ENCODE data around the gene BDH1.

BDH1 gene

DNA sequence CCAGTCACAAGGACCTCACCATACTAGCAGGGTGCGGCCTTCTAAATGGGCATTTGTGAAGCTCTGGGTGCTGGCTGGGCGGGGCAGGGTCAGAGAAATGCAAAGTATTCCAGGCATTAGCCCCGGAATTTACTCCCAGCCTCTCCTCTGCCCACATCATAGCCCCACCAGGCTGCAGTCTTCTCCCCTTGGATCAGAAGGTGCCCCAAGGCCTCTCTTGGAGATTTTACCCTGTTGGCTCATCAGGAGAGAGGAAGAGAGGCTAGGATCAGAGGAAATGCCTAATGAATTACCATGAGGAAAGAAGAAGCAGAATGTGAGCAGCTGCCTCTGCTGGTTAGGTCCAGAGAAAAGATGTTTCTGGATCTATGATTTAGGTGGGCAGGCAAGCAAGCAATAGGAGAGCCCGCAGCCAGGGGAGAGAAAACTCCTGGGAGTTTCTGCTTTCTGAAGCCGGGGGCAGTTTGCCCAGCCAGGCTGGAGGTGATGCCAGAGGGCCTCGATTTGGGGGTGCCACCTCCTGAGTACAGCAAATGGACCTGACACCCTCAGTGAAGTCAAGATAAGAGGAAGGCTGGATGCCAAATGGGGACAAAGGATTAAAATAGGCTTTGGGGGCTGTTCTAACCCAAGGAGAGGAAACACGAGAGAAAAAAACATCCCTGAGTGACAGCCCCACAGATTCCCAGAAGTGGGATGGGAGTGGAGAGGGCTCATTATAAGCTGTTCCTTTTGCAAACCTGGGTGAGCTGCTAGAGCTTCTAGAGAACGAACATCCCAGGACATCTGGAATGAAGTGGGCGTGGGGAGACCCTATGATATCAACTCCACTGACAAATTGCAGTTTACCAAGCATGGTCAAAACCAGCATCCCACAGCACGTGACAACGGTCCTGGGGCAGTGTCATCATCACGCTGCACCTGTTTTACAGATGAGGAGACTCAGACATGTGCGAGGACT is 65.4 kb downstream of the BDH1 start:
- no peak for DNase-seq (ENCODE audit: low spot score)
- TF ChIP-seq, protein P1, sequence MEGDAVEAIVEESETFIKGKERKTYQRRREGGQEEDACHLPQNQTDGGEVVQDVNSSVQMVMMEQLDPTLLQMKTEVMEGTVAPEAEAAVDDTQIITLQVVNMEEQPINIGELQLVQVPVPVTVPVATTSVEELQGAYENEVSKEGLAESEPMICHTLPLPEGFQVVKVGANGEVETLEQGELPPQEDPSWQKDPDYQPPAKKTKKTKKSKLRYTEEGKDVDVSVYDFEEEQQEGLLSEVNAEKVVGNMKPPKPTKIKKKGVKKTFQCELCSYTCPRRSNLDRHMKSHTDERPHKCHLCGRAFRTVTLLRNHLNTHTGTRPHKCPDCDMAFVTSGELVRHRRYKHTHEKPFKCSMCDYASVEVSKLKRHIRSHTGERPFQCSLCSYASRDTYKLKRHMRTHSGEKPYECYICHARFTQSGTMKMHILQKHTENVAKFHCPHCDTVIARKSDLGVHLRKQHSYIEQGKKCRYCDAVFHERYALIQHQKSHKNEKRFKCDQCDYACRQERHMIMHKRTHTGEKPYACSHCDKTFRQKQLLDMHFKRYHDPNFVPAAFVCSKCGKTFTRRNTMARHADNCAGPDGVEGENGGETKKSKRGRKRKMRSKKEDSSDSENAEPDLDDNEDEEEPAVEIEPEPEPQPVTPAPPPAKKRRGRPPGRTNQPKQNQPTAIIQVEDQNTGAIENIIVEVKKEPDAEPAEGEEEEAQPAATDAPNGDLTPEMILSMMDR (IDR thresholded peaks at IDR 0.05; ENCODE audit: extremely low read depth, missing control alignments), result no peak

DNA sequence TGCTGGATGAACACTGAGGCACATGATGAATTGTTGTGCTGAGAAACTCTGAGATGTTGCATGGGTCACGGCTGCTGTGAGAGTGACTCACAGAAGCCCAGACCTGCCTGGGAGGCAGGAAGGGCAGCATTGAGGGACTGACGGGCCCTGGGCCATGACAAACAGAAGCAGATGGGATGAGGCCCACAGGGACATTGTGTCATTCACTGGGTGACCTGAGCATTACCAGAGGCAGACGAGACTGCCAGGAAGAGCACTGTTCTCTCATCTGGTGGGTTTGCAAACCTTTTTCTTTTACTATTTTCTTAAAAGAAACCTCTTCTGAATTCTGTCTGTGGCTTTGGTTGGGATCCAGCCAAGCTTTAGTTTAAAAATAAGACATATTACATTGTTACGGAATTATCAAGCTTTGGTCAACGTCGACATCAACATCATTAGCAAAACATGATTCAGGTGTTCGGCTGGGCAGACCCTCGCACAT is 67.8 kb downstream of the BDH1 start:
- DNase-seq (ENCODE audit: low spot score), result no peak
- TF ChIP-seq, protein P1 (IDR thresholded peaks at IDR 0.05; ENCODE audit: extremely low read depth, missing control alignments), result no peak

DNA sequence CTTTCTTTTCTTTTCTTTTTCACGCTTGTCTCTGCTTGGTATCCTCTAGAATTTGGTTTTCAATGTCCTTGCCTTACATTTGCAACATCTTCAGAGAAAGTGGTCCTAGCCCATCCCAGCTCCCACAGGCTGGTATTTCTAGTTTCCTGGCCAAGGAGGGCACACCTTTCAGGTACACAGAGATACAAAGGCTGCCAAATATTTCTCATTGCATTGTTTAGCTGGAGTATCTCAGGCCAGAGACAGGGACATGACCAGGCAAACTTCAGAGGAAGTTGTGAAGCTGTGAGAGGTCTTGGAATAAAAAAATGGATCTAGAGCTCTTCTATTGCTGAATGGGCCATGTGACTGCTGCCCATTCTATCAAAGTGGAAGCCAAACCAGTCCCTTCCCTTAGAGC is 68.9 kb downstream of the BDH1 start:
- DNase-seq (ENCODE audit: low spot score), result no peak
- TF ChIP-seq, protein P1 (IDR thresholded peaks at IDR 0.05; ENCODE audit: extremely low read depth, missing control alignments), result no peak

DNA sequence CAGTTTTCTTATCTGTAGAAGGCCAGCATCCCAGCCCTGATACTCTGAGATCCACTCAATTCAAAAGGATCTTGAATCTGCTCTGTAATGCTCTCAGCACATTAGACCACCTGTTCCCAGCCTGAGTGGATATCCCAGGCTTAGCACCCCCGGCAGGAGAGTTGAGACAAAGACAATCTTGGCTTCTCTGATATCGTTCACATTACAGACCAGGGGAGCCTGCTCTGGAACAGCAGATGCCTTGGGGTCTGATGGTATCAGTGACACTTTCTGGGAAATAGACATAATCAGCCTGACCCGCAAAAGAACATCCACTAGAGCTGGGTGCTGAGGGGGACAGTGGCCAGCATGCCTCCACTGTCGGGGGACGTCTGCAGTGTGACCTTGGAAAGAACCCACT is 70.6 kb downstream of the BDH1 start:
- no peak for DNase-seq (ENCODE audit: low spot score)
- TF ChIP-seq, protein P1 (IDR thresholded peaks at IDR 0.05; ENCODE audit: extremely low read depth, missing control alignments), result no peak

DNA sequence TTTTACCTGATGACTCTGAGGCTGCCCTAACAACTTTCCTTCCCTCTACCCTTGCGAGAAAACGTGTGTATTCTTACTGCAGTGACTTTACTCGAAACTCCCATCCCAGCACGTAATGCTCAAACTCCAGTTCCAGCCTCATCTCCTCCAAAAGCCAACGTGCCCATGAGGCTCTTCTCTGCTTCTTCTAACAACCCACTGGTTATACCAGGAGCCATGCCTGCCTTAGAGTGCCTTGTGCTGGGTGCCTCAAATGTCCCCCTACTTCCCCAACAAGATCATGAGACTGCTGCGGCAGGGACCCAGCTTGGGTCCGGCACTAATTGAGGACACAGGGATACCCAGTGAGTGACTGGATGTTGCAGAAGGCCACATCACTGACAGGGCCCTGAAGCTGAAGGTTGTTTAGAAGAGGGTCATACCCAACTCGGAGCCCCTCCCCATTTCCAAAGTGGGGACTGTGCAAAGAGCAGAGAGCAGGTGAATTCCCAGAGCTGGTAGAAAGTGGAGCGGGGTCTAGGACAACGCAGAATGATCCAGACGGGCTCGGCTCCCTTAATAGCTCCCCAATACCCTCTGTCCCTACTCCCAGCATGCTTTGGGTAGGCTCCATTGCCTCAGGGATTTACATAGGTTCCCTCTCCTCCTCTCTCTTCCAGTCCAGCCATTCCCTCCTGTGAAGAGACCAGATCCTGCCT is 71.4 kb downstream of the BDH1 start:
- TF ChIP-seq, protein P1 (IDR thresholded peaks at IDR 0.05; ENCODE audit: extremely low read depth, missing control alignments), result no peak
- no peak for DNase-seq (ENCODE audit: low spot score)

DNA sequence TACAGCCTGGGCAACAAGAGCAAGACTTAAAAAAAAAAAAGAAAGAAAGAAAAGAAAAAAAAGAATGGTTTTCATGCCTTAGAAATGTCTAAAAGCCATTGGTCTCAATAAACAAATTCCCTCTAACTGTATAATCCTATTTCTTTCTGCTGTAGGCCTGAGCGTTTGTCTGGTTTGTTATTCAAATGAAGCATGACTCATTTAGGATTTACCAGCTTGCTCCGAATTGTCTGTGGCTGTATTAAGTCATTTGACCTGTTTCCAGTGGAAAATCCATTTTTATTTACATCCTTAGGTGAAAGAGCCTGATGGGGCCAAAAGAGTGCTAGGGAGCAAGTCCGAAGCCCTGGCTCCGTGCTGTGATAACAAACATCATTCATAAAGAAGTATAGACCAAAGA is 73.8 kb downstream of the BDH1 start:
- no peak for DNase-seq (ENCODE audit: low spot score)
- TF ChIP-seq, protein P1 (IDR thresholded peaks at IDR 0.05; ENCODE audit: extremely low read depth, missing control alignments), result no peak

DNA sequence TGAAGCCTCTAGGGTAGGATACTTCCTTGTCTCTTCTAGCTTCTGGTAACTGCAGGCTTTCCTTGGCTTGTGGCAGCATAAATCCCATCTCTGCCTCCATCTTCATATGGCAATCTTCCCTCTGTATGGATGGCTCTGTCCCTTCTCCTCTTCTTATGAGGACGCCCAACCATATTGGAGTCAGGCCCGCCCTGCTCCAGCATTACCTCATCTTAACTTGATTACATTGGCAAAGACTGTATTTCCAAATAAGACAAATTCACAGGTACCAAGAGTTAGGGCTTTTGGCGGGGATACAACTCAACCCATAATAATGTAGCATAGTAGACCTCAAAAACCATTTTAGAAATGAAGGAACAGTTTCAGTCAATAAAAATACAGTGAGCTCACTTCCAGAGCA is 75.4 kb downstream of the BDH1 start:
- TF ChIP-seq, protein P1 (IDR thresholded peaks at IDR 0.05; ENCODE audit: extremely low read depth, missing control alignments), result no peak
- DNase-seq (ENCODE audit: low spot score), result no peak
